SW480 (cell line): ENCODE measurements around the gene TTLL11.
"Not testable (repeated sequence)": the region's sequence is repeated elsewhere in the genome, so short reads cannot be mapped to it uniquely, and the experiment has no call there.

Source experiments
- DNase-seq: peaks from one replicate; pipeline ENCODE4 v3.0.0-alpha.2; 2016; ENCODE audit warnings: low spot score

The TTLL11 gene

DNA sequence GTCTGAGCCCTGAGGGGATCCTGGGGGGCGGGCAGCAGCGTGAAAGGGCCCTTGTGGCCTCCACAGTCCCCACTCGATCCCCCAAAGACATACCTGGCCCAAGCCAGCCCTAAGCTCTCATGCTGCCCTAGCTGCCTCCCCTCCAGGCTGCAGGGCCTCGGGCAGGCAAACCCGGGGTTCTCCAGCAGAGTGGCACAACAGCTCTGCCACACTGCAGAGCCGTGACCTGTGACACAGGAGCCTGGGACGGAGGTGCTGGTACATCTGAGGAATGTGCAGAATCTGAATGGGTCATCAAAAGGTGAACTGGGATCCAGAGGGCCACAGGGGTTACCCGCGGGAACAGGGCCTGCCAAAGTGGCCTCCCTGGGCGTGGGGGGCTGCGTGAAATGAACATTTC is 278.5 kb downstream of the TTLL11 start:
- no peak for DNase-seq

DNA sequence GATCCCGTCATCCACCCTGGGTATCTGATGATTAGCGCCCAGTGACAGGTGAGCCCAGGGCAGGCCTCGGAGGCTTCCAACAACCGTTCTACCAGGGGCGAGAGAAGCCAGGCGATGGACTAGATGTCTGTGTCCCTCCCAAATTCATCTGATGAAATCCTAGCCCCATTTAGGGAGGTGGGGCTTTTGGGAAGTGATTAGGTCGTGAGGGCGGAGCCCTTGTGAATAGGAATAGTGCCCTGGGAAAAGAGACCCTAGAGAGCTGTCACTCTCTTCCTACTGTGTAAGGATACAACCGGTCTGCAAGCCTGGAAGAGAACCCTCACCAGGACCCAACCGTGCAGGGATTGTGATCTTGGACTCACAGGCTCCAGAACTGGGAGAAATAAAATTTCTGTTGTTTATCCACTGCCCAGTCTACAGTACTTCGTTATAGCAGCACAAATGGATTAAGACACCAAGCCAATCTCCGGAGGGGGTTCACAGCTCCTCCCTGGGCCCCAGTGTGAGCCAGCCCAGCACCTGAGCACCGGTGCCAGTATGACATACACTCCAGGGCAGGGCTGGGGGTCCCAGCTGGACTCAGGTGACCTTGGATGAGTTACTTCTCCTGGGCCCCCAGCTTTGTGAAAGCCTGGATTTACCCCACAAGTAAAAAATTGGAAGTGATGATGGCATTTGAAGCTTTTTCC is 279.4 kb downstream of the TTLL11 start:
- DNase-seq, result no peak

DNA sequence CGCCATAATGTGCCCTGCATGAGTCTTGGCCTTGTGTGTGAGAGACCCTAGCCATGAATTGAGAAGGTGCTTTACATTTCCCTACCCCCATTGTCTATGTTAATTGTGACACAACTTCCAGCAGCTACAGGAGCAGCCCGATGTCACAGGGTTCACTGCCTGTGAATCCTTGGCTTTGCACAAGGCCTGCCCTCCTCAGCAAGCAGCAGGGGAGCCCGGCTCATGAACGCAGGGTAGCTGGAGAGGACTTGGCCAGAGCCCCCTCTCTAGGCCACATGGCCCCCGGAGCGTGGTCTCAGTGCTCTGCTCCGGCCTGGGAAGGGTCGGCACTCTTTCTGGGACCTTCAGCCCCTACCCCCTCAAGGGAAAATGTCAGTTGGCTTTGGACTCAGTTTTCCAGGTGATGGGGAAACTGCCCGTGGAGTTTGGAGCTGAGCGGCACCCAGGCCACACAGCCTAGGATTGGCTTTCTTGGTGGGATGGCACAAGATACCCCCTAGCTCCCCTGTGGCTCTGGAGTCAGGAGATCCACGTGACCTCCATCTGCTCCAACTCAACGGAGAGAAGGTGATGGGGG is 280.9 kb downstream of the TTLL11 start:
- DNase-seq, result no peak

DNA sequence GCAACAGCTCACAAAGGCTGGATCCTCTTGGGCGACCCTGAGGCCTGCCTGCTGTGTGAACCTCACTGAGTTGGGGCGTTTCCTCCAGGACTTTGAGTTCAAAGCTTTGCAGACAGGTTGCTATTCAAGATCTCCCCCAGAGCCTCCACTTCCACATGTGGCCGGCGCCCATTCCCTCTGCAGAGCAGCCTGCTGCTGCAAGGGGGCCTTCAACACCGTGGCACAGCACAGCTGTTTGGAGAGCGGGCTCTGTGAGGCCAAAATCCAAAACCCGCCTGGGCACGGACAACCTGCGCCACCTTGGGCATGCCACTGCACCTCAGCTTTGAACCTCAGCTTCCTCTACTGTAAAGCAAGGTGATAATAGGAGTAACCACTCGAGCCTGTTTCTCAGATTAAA is 281.4 kb downstream of the TTLL11 start:
- DNase-seq, result no peak

DNA sequence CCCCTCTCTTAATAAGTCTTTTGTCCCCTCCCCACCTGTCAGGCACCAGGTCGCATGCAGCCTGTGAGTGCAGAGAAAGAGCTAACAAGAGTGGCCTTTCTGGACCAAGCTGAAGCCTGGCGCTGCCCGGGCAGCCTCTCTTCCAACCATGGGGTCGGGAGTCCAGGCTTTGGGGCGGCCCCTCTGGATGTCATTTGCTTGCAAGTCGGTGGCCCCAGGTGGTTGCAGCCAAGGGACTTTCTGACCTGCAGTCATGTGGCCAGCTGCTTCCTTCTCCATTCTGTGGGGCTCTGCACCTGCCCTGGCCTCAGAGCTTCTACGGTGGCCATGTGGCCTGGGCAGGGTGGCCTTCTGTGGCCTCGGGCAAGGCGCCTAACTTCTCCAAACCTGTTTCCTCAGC is 282.0 kb downstream of the TTLL11 start:
- no peak for DNase-seq

DNA sequence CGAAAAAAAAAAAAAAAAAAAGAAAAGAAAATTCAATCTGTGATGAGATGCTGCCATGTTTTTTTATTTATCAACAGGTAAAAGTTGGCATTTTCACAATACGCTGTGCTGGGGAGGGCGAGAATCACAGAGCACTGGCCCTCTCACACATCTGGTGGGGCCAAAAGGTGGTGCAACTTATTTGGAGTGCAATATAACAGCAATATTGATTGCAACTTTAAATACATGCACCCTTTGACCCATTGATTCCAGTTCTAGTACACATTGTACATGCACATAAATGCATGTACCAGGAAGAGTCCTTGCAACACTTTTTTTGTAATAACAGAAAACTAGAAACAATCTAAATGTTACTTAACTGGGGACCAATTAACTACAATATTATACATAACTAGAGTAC is 282.6 kb downstream of the TTLL11 start:
- DNase-seq, result no peak

DNA sequence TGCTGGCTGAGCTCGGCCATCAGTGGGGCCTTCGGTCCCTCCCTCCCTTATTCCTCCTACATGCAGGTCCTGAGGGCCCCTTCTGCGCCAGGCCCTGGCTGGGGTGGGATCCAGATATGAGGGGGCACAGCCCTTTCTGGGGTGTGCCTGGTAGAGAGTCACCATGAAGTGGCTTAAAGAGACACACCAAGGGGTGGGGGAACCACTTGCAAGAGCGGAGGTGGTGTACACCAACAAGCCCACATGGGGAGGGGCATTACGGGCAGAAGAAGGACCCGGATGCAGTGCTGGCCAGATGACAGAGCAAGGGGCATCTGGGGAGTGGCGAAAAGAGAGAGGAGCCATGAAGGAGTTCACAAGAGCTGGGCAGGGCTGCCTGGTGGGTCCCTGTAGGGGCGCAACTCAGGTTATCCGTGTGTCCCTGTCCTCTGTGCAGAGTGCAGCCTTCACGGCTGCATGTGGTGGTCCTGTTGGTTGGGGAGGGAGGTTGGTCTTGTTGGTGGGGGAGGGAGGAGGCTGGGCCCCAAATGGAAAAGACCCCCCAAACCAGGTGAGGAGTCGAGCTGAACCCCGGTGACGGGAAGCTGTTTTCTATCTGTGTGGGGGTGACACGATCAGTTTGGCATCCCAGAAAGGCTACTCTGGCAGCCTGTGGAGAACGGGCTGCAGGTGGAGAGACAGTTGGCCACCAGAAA is 283.6 kb downstream of the TTLL11 start:
- no peak for DNase-seq

DNA sequence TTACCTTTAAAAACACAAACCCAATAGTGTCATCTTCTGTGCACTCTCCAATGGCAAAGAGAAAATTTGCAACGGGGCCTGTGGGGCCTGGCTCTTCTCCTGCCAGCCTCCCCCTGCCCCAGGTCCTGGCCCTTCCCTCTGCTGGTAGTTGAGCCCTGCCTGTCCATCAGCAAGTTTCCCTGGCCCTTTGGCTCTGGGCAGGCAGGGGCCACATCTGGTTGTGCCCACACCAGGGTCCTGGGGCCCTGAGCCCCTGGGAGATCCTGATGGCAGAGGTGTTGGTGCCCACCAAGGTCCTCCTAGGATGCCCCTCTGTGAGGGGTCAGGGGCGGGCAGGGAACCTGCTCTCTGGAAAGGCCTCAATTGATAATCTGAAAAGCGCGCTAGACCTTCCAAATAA is 284.3 kb downstream of the TTLL11 start:
- no peak for DNase-seq

DNA sequence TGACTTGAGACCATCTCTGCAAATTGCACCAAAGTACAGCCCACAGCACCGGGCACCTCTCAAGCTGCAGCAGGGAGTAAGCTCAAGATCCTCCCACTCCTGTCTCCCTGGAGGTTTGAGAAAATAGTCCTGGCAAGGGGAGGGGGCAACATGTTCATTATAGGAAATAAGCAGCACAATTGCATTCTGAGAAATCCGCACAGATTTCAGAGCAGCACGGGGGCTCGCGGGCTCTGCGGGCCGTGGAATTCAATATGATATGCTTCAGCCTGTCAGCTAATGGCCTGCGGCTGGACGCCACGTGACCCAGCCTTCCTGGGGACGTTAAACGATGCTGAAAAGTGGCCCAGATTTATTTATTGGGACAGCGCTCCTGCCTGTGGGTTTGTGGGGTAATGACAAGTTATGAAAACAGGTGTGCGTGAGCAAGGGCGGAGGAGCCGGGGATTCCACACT is 285.3 kb downstream of the TTLL11 start:
- no peak for DNase-seq

DNA sequence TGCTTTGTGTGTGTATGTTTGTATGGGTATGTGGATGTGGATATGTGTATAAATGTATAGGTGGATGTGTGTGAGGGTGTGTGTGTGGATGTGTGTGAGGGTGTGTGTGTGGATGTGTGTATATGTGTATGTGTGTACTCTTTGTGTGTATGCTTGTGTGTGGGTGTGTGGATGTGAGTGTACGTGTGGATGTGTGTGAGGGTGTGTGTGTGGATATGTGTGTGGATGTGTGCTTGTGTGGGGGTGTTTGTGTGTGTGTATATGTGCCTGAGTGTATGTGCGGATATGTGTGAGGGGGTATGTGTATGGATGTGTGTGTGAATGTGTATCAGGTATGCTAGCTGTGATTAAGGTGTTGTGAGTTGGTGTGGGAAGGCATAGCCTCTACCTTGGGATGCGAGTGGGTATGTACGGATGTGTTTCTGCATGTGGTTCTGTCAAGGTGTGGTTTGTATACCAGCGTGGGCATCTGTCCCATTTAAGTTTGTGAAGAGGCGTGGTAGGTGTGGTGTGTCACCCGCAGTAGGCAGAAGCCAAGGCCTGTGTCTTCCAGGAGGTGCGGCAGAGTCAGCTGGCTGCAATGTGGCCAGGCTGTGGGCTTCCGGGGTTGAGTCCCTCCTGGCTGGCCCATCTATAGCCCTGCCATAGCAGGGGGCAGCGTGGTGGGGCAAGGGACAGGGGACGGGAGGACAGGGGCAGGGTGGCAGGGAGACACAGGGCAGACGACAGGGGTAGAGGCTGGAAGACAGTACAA is 285.9 kb downstream of the TTLL11 start:
- DNase-seq, result no peak

DNA sequence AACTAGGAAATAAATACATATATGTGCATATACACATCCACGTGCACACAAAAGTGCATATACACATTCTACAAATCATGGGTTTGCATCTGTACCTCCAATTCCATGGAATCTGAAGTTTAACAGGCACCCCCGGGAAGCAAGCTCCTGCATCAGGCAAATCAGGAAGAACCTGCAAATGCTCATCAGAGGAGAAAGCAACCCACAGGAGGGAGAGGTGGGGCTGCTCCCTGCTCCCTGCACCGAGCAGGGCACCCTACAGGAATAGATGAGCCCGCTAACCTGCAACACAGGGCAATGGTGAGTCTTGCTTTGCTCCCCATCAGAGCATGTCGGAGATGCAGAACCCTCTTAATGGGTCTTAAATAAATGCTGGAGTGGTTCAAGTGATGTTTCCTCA is 290.4 kb downstream of the TTLL11 start:
- no peak for DNase-seq

DNA sequence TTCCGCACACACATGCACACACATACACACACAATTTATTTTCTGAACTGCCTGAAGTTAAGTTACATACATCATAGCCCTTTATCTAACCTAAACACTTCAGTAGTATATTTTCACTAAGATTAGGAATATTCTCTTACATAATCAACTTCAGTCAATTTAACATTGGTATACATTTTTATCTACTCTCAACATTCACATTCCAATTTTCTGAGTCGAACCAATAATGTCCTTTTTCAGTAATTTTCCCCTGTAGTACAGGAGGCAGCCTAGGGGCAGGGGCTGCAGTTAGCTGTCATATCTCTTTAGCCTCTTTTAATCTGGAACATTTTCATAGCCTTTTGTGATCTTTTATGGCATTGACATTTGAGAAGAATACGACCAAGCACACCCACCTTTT is 291.5 kb downstream of the TTLL11 start:
- DNase-seq, result no peak

DNA sequence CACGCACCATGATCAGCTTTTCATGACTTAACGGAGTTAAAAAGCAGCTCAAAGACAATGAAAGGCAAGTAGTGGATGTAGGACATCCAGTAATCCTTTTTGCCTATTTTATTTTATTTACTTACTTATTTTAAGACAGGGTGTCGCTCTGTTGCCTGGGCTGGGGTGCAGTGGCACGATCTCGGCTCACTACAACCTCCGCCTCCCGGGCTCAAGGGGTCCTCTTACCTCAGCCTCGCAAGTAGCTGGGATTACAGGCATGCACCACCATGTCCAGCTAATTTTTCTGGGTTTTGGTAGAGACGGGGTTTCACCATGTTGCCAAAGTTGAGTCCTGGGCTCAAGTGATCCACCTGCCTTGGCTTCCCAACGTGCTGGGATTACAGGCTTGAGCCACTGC is 292.7 kb downstream of the TTLL11 start:
- DNase-seq, result no peak

DNA sequence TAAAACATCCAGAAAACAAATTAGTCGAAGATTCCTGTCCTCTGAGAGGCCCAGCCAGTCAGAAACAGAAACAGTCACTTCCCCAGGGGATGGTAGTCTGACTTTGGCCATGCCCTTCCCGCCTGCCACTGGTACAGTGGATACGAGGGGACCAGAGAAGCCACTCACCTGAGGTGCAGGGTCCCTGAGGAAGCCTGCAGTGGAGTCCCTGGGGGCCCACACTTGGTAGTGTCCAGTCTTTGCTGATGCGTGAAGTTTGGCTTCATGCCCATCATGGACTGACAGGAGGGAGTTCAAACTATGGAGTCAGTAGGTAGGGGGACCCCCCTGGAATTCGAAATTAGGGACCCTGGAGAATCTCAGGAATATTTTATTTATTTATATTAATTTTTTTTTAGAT is 294.2 kb downstream of the TTLL11 start:
- DNase-seq, result no peak

DNA sequence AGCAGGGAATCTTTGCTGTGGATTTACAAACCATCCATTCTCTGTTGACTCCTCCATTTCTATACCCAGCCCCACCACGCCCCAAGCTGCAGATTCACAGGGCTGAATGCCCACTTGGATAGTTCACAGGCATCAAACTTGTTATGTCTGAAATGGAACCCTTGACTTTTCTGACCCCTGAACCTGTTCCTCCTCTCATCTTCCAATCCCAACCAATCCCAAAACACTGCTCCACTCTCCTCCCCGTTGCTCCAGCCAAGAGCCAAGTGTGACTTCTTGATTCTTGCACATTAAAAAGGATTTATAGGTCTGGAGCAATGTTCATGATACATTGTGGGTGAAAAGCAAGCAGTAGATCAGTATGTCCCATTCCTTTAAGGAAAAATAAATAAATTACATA is 296.0 kb downstream of the TTLL11 start:
- DNase-seq, result no peak

DNA sequence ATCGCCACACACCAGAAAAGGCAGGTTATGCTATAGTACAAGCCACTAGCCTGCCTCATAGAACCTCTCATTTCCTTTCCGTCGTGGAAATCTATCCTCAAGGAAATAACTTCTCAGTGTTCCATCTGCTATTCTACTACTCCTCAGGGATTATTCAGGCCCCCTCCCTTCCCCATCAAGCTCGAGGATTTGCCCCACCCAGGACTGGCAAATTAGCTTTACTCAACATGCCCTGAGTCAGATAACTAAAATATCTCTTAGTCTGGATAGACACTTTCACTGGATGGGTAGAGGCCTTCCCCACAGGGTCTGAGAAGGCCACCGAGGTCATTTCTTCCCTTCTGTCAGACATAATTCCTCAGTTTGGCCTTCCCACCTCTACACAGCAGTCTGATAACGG is 298.8 kb downstream of the TTLL11 start:
- not testable (repeated sequence) for DNase-seq

DNA sequence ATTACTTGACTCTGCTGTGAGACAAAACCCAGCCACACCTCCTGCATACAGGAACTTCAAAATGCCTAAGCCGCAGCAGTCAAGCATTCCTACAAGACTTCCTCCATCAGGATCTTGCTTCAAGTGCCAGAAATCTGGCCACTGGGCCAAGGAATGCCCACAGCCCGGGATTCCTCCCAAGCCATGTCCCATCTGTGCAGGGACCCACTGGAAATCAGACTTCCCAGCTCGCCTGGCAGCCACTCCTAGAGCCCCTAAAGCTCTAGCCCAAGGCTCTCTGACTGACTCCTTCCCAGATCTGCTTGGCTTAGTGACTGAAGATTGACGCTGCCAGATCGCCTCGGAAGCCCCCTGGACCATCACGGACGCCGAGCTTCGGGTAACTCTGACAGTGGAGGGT is 300.6 kb downstream of the TTLL11 start:
- DNase-seq, result not testable (repeated sequence)

DNA sequence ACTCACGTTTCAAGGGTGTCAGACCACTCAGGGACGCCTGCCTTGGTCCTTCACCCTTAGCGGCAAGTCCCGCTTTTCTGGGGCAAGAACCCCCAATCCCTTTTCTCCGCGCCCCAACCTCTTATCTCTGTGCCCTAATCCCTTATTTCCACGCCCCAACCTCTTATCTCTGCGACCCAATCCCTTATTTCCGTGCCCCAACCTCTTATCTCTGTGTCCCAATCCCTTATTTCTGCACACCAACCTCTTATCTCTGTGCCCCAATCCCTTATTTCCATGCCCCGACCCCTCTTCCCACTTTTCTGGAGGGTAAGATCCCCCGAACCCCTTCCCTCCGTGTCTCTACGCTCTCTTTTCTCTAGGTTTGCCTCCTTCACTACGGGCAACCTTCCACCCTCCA is 302.3 kb downstream of the TTLL11 start:
- no peak for DNase-seq

DNA sequence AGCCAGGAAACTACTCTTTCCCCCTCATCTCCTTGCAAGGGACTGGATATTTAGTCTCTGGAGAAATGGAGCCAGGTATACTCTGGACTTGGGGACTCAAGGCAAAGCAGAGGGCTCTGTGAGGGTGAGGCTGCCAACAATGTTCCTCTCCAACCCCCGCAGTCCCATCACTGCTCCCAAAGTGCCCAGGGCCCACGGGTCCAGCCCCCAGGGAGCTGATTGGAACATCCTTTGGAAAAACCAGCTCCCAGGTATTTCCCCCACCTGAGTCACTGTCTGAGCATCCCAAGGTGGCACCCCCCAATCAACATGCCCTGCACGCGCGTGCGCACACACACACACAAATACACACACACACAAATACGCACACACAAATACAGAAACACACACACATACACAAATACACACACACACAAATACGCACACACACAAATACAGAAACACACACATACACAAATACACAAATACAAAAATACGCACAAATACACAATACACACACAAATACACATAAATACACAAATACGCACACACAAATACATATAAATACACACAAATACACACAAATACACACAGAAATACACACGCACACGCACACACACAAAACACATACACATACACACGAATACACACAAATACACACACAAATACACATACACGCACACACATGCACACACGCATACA is 304.3 kb downstream of the TTLL11 start:
- no peak for DNase-seq

DNA sequence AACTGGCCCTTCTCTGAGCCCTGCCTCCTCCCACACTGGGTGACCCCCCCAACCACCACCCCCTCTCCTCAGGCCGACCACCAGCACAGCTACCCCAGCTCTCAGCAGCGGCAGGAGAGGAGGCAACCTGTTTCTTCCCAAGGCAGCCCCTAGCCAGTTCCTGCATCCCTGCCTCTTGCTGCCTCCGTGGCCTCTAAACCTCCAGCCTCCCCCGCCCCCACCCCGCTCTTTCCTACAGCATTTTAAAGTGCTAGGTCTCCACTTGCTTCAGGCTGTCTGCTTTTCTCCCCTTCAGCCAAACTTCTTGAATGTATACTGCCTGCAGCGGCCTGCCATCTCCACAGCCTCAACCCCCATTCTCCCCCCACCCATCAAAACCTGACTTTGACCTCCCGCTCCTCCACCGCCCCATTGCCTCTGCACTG is 306.1 kb downstream of the TTLL11 start:
- DNase-seq, result no peak

DNA sequence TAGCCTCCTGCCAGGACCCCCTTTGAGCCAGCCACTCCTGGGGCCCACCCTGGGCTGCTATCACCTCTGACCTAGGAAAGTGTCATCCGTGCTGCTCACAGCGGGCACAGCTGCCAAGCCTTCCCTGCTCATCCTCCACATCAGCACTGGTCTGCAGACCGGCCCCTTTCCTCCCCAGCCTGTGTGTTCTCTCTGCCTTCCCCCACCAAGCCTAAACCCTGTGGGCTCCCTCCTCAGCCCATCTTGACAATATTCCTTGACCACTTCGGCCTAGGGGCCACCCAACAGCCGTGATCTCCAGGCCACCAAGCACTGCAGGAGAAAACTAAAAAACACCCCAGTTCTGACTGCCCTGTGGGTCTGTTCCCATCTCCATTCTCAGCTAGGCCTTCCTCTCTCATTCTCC is 306.6 kb downstream of the TTLL11 start:
- DNase-seq, result no peak
